Right forelimb (tissue), 1 donor: ENCODE results near the gene TTC12.

Experiments used
- DNase-seq: peaks from one replicate; pipeline ENCODE4 v3.0.0-alpha.2; 2018

The TTC12 gene

DNA sequence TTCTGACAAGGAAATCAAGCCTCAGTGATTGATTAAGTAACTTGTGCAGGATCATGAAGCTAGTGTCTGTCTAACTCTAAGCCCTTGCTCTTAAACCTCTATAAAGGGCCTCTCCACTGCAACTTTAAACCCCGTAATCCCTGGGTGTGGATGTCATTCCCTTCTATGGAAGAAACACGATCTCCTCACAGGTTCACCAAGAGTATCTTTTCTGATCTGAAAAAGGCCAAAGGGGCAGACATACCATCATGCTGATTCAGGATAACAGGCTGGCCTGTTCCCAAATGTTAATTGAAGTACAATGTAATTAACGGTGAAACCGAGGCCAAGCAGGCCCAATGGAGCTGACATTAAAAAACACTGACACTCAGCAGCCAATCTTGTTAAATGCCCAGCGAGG lies 17.1 kb downstream of the TTC12 start:
- DNase-seq: no peak

DNA sequence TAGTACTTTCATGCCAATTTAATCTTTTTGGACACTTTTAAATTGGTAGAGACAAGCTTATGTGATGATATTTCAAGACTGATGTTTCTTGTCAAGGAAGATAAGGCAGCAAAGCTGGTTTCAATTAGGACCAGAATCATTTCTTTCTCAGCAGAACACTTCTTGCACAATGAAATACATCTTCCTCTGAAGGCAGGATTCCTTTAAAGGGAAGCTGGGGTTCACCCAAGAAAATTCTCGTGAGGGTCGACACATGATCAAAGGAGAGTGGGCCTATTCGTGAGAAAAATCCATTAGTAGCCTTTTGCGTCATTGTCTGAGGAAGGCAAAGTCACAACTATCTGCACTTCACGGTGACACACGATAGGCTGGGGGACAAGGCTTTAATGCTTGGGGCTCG lies 17.6 kb downstream of the TTC12 start:
- no peak for DNase-seq

DNA sequence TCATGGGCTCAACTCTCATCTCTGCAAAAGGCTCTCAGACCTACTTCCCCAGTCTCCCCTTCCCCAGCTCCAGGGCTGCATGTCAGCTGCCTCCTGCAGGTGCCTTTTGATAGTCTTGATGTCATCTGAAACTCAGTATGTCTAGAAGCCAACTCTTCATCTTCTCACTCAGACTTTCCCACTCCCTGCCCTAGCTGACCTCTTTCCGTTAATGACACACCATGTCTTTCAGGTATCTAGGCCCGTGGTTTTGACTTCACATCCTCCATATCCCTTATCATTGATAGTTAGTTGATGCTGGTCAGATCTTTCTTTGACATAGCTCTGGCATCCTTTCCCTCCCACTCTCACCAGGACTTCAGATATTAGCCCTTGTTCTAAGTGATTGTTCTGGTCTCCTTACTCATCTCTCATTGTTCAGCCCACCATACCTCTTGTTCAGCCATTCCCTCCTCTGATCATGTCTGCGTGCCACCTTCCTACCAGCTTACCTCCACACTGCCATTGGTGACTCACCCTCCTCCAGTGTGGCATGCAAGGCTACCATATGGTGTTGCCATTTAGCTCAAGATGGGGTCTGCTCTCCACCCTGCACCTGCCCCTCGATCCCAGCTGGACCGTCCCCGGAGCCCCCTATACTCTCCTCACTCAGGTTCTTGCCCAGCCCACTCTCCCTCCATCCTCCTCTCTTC lies 18.4 kb downstream of the TTC12 start:
- DNase-seq: no peak

DNA sequence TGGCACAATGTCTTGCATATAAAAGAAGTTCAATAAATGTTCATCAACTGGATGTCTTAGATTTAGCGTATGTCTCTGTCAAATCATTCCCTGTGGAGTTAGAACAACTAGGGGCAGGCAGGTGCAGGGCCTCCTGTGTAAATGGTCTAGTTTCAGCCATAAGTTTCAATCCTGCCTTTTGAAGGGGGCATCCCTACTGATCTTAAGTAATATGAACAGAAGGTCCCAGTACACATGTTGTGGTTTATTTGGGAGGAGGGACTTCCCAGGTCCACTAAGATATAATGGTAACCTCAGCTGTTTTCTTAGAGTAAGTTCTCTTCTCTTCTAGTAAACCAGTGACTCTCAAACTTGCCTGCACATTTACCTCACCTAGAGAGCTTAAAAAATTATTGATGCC lies 19.8 kb downstream of the TTC12 start:
- DNase-seq: no peak

DNA sequence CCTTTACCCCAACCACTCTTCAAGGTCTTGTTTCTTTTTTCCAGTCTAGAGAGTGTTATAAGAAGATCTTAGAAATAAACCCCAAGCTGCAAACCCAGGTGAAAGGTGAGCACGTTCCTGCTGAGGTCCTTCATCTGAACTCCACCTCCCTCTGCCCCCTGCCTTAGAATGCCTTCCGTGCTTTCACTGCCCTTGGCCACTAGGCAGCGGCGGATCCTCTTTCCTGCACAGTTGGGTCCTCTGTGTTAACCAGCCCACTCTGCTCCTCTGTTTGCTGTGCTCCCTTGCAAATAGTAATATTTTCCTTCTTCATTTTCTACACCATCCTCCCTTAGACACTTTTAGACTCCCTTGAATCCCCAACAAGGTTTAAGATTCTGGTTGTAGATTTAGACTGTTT lies 24.3 kb downstream of the TTC12 start:
- no peak for DNase-seq

DNA sequence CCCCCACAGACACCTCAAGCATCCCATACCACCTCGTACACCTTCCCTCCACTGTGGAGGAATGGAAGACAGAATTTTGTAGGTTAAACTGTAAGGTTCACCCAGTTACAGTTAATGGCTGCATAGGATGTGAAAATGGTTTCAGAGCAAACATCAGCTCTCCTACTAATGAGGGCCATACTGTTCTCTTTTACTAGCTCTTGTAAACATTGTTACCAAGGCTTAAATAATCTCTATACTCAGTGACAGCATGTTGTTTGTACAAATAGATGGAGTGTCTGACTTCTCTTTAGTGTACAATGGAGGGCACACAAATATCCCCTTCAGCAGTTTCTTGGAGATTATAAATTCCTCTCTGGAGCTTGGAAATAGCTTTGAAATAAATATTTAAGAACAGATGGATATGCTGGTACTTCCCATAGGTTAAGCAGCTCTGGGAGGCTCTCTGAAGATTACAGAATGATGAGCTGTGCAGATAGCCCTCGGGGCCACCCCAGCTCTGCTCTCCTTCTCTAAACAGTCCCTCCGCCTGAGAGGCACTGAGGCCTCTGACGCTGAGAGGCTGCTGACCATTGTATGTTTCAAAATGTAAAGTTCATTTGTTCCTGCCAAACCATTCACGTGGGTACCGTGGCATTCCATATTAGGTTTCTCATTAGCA lies 25.7 kb downstream of the TTC12 start:
- no peak for DNase-seq

DNA sequence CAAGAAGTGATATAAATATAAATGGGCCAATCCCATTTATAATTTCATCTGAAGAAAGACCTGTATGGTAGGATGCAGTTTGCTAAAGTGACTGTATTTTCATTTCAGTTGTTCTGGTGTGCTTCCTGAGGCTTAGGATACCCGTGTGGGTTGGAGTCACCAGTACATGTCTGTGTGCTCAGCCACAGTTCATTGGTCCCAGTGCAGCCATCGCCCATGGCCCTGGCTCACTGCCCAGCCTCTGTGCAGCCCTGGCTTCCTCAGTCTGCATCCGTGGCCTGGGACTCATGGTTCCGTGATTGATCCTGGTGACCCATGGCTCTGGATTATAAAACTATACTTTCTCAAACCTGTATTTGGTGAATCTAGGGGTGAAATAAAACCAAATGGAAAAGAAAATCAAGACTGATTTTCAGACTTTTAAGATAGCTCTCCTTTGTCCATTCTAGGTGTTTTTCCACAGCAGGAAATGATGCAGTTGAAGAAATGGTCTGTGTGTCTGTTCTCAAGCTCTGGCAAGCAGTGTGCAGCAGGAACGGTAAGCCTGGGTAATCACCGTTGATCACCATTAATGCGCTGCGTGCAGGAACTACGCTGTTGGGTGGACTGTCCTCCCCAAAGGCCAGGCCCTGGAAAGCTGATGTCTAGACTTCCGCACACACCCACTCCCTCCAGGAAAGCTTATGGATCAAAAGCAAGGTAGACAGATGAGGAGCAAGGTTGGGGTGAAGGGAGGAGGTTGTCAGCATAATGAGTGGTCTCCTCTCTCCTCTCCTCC lies 27.2 kb downstream of the TTC12 start:
- no peak for DNase-seq

DNA sequence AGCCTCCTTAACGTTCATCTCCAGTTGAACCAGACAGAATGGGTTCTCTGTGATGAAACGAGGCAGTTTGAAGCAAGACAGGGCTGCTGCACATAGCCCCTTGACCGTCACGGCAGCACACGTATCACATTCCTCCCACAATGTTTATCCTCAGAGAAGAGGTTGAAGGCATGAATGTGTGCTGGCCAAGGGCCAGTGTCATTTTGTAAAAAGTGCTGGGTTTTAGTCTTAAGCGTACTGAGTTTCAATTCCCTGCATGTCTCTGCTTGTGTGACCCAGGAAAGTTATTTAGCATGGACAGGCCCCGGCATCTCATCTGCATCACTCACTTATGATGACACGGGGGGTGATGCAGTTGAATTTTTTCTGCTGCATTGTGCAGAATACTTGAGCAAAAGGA lies 31.6 kb downstream of the TTC12 start:
- no peak for DNase-seq

DNA sequence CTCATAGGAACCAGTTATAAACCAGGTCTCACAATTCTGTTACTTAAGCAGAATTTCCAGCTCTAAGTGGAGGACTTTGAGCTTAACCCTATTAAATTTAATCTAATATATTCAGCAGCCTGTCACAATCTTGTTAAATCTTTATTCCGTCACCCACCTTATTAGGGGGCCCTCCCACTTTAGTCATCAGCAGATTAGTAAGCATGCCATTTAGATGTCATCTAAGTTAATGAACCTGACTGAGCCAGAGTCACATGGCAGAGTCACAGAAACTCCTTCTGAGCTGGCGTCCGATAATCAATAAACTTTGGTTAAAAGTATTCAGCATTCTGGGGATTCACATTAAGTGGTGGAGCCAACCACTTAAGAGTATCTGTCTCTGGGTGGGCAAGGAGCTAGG lies 35.1 kb downstream of the TTC12 start:
- no peak for DNase-seq

DNA sequence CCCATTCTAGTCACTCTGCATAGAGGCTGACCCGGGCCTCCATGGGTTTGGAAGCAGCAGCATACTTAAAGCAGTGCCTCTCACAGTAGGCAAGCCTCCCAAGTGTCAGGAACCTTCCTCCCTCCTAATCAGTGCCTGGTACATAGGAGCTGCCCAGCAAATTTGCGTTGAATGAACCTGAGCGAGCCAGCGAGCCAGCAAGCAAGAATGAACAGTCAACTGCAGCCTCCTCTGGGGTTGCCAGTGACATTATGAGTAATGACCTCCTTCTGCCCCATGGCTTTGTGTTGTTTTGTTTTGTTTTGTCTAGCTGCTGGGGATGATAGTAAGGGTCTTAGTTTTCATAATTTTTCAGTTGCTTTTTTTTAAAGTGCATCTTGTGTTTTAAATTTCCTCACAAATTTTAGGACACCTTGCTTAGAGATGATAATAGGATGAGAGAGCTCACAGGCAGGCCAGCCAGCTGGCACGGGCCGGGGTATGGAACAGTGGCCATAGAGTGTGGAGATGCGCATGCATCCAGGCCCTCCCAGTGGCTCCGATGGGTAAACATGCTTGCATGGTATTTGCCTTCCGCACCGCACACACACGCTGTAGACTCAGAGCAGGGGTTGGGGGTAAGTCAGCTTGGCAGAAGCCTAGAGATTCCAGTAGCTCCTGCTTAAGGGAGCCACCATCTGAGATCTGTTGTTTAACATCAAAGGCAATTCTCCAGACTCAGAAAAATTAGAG lies 36.1 kb downstream of the TTC12 start:
- DNase-seq: no peak

DNA sequence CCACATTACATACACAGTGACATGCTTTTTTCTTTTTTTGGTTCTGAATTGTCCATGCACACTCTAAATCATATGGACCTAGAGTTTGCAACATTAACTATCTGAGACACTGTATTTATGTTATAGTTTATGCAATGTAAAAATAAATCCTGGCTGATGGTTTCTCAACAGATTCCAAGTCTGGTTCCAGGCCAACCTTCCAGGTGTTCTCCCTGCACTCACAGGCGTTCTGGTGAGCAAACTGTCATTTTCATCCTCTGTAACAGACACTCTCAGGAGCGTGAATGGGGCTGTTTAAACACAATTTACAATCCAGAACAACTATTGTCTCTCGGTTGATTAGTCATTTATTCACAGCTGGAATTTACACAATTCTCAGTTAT lies 36.7 kb downstream of the TTC12 start:
- no peak for DNase-seq

DNA sequence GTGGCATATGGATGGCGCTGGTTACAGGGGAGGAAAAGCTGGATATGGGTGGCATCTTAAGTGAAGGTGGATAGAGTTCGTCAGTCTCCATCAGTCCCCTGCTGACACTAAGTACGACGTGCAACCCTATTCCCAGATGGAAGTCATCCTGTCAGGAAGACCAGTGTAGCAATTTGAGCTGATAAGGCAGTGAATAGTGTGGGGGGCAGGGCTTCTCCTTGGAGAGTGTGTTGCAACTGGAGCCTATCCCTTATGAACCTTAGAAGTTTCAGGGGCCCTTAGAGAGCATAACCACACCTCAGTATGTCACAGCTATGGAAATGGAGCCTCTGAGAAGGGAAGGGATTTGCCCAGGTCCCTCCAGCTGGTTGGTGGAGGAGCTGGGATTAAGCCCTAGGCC lies 37.1 kb downstream of the TTC12 start:
- DNase-seq: no peak

DNA sequence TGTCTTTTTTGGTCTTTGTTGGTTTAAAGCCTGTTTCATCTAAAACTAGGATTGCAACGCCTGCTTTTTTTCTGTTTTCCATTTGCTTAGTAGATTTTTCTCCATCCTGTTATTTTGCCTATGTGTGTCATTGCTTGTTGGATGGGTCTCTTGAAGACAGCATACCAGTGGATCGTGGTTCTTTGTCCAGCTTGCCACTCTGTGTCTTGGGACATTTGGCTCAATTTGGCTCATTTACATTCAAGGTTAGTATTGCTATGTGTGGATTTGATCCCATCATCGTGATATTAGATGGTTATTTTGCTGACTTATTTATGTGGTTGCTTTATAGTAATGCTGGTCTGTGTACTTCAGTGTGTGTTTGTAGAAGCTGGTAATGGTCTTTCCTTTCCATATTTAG lies 41.8 kb downstream of the TTC12 start:
- no peak for DNase-seq

DNA sequence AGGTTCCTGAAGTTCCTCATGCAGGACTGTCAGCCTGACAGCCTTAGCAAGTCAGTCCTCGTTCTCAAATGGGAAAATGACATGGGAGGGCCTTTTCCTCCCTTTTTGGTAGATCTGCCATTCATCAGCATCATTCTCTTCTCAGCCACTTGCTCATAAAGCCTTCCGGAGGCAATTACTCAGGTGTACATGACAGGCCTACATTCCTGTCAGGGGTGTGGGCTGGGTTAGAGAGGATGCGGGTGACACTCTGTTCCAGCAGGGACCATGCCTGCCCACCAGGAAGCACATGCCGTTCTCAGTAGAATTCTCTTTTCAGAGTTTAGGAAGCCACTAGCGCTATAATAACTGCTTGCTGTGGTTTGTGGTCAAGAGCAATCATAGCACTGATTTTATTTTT lies 49.0 kb downstream of the TTC12 start:
- DNase-seq: no peak

DNA sequence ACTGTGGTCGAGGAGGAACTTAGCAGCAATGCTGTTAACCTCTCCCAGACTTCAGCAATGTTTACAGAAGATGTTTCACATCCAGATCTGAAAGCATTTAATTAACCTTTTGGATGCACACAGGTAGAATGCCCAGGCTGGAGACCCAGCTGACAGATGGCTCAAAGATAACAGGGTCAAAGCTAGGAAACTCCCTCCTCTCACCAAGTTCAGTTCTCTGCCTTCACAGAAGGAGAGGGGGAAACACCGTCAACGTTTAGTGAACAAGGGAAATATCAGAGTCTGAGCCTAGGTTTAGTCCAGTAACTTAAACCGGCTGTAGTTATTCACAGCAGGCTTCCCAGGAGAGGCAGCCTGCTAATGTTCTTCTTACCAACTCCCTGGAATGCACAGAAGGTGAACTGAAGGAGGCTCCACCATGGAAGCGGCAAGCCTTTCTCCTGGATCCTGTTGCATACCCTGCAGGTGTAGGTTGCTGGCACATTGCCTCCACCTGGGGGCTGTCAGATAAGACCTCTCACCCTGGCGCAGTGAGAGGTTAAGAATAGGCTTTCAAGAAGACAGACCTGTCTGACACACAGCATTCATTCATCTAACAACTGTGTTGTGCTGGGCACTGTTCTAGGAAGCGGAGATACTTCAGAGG lies 49.7 kb downstream of the TTC12 start:
- no peak for DNase-seq

DNA sequence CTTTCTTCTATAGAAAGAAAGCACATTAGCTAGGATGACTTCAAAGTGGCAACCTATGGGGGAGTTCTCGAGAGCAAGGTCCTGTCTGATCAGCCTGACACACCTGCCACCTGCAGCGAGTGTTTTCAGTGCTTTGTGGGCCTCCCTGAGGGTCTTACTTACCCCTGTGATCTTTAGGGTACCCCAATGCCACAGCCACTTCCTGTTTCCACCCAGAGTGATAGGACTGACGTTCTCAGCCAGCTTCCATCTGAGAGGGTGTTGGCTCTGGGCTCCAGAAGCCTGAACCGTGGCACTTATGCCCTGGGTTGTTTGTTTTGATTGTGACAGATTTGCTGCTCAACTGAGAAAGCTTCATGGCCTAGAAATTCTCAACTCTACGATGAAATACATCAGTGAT lies 51.5 kb downstream of the TTC12 start:
- DNase-seq: no peak

DNA sequence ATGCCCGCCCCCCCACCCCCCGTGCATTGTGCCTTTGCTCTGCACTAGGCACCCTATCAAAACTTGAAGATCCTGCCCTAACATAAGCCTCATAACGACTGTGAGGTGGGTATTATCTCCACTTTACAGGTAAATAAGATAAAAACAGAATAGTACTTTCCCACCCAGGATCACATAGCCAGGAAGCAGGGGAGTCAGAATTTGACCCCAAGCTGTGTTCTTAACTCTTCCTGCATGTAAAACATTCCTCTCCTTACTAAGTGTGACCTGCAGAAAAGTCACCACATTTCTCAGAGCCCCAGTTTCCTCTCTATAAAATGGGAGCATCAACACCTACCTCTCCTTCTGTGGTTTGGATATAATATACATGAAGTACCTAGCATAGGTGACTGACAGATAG lies 55.0 kb downstream of the TTC12 start:
- DNase-seq: no peak

DNA sequence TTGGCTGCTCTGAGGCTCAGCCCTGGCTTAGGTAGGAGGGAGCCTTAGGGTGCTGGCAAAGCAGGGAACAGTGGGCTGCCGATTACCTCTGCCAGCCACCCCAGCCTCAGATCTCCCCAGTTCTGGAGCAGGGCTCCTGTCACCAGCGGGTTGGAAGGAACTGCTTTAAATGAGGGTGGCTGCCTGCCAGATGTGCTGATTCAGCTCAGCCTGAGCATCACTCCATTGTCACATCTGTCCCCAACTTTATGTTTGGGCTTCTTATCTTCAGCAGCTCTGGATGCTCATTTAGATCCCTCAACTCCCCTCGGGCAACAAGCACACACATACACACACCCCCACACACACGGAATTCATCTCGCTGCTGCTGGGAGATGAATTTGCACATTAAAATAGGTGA lies 56.3 kb downstream of the TTC12 start:
- DNase-seq: no peak

DNA sequence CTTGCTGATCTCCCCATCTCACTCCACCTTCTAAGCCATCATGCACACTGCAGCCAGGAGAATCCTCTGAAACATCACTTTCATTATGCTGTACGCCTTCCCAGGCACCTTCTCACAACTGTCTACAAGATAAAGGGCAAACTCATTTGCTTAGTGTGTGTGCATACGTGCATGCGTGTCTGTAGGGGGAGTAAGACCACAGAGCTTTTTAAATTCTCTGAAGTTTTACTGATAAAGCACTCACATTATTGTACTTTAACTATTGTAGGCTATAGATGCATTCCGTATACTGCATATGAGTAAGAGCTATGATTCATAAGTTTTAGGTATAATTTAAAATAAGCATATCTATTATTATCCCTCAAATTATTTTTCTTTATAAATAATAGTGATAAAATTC lies 57.9 kb downstream of the TTC12 start:
- no peak for DNase-seq

DNA sequence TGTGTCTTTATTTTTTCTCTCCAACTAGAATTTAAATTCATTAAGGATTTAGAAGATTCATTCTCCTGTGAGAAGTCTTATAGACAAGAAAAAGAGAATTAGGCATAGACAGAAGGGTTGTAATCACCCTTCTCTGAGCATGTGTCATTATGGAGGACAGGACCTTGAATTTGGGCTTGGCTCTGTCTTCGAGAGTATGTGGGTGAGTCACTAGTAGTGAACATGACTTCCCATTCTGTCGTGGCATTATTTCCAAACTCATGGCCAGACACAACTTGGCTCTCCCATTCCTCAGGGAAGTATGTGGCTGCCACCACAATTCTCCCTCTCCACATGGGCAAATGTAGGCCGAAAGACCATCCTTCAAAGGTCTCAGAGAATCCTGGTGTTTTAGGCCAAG lies 58.9 kb downstream of the TTC12 start:
- DNase-seq: no peak

DNA sequence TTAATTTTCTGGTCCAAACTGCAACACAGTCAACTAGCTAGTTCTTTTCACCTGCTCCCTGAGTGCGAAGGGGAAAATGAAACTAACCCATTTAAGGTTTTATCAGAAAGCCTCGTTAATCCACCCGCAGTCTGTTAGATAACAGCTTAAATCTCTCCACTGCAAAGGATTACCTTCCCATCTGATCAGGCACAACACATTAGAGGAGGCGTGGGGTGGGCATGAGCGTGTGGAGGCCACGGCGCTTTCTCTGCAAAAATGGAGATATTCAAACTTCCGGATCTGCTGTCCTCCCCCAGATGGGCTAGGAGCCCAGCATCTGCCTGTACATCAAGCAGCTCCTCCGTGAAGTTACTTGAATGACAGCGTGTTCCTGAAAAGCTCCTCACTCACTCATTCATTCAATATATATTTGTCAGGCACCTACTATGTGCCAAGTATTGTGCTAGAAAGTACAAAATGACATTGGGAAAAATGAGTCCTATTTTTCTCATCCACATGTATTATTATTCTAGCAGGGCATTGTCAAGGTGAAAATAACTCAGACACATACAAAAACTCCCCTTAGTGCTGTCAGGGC lies 59.7 kb downstream of the TTC12 start:
- no peak for DNase-seq

DNA sequence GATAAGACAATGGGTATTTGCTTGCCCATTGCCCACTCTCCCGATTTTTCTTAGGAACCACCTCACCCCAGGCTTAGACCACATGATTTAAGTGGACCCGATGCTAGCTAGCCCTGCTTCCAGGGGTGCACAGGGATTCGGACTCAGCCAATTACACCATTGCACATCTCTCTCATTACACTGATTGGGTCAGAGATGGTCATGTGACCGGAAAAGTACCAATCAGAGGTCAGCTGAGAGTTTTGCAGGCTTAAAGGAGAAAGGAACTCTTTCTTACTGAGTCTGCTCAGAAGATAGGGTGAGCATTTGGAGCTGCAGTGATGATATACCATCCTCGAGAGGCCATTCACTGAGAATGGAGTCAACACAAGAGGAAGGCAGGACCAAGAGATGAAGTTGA lies 61.0 kb downstream of the TTC12 start:
- no peak for DNase-seq

DNA sequence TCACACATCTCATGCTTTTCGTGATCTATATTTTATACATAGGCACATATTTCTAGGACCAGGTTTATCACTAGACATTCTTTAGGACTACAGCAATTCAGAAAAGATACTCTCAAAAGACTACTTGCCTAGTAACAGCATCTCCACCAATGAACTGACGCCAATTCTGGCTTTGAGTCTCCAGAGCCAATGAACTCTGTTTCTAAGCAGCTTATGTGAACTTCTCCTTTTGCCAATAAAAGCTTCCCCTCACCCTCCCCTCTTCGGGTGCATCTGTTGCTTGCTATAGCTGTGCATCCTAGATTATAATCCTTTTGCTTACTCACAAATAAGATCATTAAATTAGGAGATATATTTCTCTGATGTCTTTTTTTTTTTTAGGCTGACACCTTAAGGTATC lies 61.8 kb downstream of the TTC12 start:
- DNase-seq: no peak
